DMS79 treated with DMSO at 0.1 percent for 48 hours (cell line): Measurements from ENCODE around the gene EMC8.
"Not testable (repeated sequence)": the region's sequence is repeated elsewhere in the genome, so short reads cannot be mapped to it uniquely, and the experiment has no call there.

ENCODE experiments used
- DNase-seq: peaks from one replicate; lab custom pipeline; 2025; lab: John Stamatoyannopoulos, UW

The EMC8 gene

DNA sequence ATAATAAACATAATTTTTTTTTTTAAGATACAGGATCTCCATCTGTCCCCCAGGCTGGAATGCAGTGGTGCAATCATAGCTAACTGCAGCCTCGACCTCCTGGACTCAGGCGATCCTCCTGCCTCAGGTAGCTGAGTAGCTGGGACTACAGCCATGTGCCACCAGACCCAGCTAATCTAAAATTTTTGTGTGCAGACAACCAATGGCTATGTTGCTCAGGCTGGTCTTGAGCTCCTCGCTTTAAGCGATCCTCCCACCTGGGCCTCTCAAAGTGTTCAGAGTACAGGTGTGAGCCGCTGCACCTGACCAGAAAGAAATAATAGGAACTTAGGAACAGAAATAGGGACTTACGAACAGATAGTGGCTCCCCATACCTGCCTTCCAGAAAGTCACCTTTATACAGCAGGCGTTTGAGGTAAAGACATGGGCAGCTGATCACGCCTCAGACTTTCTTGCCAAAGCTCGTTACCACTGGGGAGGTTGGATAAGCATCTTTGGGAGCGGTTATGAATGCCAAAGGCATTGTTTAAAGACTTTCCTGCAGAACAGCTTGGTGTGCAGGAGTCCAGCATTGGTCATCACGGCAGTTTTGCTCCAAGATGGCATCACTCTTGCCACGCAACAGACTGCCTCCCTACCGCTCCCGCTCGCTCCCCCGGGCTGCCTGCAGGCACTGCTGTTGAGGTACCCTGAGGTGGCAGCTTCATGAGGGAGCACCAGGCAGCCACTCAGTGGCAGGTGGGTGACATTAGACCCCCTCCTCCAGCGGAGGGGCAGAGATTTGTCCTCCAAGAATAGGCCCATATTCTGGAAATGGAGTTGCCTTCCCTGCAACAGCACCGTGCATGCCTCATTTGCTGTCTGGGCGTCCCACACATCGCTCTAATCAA is 13.7 kb upstream of the EMC8 start:
- no peak for DNase-seq

DNA sequence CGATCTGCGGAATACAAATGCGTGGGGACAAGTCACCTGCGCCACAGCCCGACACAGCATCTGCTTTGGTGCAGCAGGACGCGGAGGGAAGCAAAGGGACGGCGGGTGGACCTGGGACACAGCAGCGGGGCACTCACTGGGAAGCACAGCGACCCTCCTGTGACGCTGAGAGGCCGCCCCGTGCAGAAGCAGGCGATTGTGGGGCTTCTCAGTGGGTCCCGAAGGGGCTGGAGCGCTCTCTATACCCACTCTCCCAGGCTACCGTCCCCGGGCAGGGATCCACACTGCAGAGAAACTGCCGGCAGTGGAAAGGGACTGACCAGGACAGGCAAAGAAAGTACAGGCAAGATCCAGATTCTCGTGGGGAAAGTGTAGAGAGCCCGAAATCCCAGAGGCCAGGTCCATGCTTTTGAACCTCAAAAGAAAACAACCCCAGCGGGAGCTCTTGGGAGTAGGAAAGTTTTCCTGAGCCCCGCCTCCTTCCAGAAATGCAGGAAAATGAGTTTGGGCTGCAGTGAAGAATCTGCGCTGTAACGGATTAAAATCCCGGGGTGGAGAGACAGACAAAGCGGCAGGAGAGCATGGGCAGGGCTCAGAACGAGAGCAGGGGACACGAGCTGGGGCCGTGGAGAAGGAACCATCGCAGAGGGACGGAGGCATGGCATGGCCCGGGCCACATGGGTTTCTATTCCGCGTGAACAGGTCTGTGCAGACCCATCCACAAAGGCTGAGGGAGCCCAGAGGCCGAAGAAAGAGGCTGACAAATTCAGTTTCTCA is 12.9 kb upstream of the EMC8 start:
- DNase-seq: no peak

DNA sequence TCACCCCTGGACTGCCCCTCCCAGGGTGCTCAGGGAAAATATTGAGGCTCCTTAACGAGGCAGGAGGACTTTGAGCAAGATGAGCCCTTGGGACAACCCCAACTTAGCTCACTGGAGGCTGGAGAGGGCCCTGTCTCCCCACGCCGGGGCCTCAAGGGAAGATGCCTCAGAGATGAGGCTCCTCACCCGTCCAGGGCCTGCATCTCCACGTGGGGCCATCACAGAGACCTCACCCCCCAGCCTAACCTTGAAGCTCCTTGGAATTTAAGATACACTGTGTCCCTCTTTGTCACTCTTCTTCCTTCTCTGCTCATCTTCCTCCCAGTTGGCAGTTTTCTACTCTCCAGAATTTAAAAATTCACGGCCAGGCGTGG is 11.4 kb upstream of the EMC8 start:
- no peak for DNase-seq

DNA sequence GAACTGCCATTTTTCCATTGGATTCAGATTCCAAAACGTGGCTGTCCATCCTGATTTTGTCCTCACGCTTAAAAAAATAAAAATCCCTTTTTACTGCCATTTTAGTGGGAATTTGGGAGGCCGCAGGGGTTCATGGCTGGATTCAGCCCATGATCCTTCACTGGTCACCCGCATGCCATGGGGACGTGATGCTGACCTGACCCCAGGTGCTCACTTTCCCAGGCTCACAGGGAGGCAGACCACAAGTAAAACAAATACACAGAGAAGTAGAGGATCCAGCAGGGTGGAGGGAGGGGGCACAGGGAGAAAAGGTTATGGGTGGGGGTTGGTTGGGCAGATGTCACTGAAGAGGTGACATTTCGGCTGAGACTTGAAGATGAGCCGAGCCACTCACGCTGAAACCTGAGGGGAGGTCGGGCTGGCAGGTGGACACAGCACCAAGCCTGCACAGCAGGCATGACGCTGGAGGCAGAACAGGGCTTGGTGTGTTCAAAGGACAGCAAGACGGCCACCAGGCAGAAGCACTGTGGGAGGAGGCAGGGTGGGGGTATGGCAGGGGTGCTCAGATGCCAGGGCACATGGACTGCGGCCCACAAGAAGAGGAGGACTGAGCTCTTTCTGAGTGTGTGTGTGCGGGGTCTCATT is 10.9 kb upstream of the EMC8 start:
- DNase-seq: no peak

DNA sequence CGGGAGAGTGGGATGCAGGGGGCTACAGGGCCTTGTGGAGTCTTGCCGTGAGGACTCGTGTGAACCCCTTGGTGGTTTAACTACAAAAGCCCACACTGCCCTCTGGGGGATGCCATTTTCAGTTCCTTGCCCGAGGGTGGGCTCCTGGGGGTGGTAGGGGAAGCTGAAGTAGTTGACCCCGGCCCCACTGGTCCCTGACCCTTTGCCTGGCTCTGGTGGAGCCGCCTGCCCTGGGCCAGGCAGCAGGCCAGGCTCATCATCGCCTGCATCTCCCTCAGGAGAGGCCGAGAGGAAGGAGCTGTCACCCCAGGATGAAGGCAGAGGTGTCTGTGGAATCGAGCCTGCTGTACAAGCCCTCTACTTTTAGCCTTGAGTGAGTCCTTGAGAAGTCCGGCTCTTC is 10.3 kb upstream of the EMC8 start:
- DNase-seq: no peak

DNA sequence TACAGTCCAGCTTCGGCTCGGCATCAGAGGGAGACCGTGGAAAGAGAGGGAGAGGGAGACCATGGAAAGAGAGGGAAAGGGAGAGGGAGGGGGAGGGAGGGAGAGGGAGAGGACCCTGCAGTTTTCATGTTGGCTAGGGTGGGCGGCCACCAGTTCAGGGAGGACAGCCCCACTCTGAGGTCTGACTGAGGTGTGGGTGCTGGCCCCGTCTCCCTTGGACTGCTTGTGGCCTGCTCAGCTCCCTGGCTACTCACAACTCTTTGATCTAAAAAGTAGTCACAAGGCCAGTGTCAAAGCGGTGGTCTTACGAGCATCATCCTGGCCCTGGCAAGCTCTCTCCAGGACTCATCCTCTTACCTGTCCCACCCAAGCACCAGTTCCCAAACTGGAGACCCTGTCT is 9.6 kb upstream of the EMC8 start:
- no peak for DNase-seq

DNA sequence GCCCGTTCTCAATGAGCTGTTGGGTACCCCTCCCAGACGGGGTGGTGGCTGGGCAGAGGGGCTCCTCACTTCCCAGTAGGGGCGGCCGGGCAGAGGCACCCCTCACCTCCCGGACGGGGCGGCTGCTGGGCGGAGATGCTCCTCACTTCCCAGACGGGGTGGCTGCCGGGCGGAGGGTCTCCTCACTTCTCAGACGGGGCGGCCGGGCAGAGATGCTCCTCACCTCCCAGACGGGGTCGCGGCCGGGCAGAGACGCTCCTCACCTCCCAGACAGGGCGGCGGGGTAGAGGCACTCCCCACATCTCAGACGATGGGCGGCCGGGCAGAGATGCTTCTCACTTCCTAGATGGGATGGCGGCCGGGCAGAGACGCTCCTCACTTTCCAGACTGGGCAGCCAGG is 8.8 kb upstream of the EMC8 start:
- DNase-seq: not testable (repeated sequence)

DNA sequence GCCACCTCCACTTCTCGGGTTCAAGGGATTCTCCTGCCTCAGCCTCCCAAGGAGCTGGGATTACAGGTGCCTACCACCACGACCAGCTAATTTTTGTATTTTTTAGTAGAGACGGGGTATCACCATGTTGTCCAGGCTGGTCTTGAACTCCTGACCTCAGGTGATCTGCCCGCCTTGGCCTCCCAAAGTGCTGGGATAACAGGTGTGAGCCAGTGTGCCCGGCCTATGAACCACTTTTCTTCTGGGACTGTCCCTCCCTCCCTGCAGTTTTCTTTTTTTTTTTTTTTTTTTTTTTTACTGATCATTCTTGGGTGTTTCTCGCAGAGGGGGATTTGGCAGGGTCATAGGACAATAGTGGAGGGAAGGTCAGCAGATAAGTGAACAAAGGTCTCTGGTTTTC is 8.0 kb upstream of the EMC8 start:
- not testable (repeated sequence) for DNase-seq

DNA sequence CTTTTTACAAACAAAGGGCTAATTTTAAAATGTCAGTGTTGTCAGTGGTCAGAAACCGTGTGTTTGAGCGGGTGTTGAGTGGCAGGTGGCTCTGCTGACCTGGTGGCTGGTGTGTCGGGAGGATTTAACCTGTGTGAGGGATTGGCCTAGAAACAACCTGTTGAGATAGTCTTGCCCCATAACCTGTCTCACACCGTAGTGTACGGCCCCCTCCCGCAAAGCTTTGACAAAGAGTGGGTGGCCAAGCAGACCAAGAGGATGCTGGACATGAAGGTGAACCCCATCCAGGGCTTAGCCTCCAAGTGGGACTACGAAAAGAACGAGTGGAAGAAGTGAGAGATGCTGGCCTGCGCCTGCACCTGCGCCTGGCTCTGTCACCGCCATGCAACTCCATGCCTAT is 7.2 kb upstream of the EMC8 start:
- DNase-seq: no peak

DNA sequence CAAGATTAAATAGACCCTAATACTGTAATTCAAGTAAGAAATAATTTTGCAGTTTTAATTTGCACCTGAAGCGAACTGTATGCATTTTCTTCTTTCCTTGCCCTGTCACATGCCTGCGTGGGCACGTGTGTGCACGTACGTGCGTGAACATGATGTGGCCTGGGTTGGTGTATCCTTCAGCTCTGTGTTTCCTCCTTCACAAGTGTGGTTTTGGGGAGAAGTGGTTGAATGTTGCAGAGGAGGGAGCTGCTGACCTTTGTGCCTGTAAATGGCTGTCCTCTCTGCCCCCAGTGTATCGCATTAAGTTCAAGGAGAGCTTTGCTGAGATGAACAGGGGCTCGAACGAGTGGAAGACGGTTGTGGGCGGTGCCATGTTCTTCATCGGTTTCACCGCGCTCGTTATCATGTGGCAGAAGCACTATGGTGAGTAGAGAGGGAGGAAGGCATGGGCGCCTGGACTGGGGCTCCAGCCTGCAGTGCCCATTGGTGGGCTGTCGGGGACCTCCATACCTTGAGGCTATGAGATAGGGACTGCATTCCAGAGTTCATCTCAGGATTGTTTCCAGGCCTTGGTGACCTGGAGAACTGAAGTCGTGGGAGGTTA is 6.2 kb upstream of the EMC8 start:
- no peak for DNase-seq

DNA sequence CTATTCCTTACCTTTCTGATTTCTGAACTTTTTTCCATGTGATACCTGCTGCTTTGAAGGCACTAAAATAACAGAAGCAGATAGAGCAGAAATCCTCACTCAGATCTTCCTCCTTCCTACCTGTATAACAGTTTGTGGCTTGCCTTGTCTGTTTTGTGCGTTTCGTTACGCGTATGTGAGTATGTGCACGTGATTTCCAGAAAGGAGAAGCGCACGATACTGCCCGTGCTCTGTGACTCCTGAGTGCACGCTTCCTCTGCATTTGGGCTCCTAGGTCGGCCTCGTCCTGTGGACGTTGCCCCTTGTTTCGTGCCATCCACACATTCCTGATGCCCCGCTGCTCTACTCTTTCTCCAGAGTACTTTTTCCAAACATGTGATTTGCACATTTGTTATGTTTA is 4.2 kb upstream of the EMC8 start:
- DNase-seq: no peak

DNA sequence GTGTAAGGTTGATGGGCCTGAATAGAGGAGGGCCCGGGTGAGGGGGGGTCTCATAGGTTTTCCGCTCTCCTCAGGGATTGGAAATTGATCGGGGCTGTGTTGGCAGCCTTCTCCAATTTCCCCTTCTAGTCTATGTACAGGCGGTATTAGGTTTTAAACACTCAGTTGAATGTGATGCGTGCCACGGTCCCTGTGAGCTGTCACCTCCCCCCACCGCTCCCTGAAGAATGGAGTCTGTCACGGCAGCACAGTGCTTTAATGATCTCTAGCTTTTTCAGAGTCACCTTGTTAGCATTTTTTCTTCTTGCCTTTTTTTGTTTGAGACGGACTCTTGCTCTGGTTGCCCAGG is 951 bp upstream of the EMC8 start:
- DNase-seq: no peak

DNA sequence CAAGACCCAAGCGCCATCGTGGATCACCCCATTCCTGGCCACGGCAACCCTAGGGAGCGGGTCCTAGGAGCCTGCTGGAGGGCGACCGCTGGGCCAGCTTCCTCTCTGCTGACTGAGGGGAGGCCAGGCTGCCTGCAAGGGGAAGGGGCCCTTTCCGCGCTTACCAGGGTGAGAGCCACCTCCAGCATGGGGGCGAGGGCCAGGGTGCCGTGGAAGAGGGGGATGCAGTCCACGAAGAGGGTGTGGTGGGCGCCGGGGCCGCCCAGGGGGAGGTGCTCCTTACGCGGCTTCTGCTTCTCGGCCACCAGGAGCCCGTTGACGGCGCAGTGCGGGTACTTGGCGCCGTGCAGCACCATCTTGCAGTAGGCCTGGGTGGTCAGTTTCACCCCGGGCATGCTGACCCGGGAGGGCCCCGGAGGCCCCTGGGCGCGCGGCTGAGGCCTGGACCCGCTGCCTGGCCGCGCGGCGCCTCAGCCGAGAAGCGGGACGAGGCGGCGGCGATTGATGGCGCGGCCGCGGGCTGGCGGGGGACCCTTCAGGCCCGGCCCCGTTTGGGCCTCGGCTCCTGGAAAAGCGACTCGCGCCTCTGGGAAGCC is 345 bp downstream of the EMC8 start:
- no peak for DNase-seq

DNA sequence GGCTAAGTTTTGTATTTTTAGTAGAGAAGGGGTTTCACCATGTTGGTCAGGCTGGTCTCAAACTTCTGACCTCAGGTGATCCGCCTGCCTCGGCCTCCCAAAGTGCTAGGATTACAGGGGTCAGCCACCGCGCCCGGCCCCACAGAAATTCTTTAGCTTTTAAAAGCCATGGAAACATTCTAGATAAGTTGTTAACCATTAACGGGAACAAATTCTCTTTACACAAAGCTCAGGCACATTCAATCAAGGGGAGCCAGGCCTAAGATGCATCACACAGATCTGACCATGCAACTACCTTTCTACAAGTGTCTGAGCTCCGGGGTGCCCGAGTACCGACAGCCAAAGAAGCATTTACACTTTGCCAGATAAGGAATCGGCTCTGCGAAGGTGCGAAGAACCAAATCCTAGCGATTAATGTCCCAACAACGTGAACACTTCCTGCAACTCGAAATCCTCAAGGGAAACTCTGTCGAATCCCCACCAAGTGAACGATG is 1.0 kb downstream of the EMC8 start:
- no peak for DNase-seq

DNA sequence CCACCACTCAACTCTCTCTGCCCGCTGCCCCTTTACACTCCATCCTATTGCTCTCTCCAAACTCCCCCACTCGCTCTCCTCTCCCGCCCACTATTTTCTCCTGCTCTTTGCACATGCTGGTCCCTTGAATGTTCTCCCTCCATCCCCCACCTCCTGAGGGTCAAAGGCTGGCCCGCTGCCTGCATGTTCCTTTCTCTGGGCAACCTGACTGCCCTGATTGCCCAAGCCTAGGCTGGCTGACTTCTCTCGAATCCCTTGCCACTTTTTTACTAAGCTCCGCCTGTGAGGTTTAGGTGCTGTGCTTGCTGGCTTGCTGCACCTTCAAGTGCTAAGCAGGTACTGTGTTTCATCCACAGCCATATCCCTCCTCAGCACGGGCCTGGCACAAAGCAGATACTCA is 2.7 kb downstream of the EMC8 start:
- DNase-seq: no peak

DNA sequence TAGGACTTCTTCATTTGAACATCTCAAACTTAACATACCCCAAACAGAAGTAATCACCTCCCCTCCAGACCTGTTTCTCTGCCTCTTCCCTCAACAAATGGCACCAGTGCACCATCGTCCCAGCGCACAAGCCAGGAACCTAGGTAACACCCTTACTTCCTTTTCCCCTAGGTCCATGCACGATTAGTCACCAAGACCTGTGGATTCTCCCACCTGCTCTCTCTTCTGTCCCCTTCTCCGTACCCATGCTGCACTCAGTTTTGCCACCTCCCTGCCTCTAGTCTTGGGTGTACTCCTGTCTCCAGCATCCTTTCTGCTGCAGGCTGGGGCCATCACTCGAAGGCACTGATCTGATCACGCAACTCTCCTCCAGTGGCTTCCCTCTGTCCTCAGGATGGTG is 3.2 kb downstream of the EMC8 start:
- DNase-seq: no peak

DNA sequence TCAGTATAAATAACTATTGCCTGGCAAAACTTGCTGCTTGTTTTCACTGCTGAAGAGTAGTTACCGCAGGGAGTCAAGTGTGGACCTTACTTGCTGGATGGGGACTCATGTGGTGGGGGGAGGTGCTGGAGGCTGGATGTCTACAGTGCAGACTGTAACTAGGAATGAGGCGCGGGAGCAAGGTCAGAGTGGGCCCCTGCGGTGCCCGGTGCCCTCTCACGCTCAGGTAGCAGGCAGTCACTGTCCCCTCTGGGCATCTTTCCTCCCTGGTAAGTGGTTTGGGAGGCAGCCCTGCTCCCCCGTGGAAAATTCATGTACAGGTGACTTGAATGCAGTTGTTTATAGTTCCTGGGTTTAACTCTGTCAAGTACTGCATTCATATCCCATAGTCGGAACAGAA is 4.6 kb downstream of the EMC8 start:
- DNase-seq: no peak

DNA sequence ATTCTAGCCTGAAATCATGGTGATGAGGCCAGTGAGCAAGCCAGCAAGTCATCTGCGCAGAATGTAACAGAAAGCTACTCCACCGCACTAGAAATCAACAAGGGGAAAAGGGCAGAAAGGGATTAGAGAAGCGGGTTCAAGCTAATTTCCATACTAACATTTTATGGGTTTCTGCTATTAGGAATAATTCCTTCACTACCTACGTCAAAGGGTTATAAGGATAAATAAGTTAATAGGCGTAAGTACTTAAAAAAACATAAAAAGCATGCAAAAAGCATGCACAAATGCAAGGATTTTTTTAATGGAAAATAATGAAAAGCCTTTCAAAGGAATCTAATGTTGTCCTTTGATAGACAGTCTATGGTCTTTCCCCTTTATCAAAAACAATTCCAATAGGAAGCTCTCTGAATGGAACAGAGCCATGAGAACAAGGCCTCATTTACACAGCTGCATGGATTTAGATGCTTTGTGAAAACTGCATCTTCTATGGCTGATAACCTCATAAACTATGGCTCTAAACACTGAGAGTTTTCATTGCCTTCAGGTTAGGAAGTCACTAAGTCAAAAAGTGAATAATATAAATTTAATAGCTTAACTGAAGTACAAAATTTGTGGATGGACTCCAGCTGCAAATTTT is 5.6 kb downstream of the EMC8 start:
- DNase-seq: no peak

DNA sequence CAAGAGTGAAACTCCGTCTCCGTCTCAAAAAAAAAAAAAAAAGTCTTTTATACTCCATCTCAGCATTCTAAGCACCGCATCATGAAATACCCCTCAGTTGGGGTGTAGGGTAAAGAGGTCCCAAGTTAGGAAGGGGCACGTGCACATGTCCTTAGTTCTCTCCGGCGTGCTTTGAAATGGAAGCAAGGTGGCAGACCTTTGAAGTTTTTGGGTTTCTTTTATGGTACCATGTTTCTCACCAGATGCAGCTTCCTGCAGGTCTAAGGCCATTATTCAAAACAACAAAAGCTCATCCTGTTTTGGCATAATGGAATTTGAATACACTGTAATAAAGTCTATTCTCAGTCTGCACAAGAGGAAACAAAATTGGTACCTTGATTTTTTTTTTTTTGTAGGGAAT is 9.6 kb downstream of the EMC8 start:
- no peak for DNase-seq

DNA sequence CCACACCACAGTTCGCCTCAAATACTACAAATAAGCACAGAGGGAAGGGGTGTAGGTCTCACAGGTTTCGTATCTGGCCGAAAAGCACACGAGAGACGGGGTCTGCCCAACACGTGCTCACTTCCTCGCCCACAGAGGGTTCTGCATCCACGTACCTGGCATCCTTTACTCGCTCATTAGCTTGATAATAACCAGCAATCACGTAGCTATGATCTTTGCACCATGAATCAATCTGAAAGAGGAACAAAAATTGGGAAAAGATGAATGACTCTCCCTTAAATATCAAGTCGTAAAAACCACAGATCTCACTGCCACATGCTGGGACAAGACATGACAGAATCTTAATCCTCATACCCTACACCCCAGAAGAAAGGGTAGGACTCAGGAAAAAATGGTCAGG is 10.5 kb downstream of the EMC8 start:
- no peak for DNase-seq

DNA sequence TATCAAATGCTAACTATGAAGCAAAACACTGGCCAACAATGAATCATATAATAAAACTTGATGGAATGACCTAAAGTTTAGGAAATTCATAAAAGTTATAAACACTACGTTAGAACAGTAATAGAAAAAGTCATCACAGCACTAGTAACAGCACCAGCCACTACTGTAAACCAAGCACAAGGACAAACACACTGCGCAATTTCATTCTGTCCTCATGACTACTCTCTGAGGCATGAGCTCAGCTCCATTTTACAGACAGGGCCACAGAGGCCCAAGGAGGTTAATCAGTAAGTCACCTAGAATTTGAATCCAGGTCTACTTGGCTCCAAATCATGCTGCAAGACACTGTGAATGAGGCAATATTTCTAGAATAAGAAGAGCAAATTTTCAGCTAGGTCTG is 13.4 kb downstream of the EMC8 start:
- DNase-seq: no peak

DNA sequence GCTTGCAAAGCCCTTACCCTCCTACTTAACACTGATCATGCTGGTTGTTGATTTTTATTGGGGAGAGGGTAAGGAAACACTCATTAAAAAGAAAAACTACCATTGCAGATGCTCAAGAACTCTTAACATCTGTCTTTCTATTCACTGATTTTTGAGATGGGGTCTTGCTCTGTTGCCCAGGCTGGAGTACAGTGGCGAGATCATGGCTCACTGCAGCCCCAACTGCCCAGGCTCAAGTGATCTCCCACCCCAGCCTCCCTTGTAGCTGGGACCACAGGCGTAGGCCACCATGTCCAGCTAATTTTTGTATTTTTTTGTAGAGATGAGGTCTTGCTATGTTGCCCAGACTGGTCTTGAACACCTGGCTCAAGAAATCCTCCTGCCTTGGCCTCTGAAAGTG is 14.5 kb downstream of the EMC8 start:
- DNase-seq: no peak
